Frontal cortex (tissue), 4 donors: ENCODE results near the gene MYH16. TPM values are rescaled to one million over a fixed set of nuclear protein-coding genes. Genes with fewer than 3 reads are reported as not detected.
A peak's percentile ranks its signal among the peaks of the same experiment; 100 is the strongest.
"Not testable (repeated sequence)": the region's sequence is repeated elsewhere in the genome, so short reads cannot be mapped to it uniquely, and the experiment has no call there.

Experiments
- DNase-seq, 2 donors: peaks; one replicate each; pipeline ENCODE4 v3.0.0; 2012; ENCODE audit warnings: low spot score in 2 of 2
- FAIRE-seq: peaks from 2 replicates; lab custom pipeline; 2012; peaks lifted over from hg19 to GRCh38; lab: Jason Lieb, UNC
- total RNA-seq: library from RNA; depleted of rRNA; stranded (reverse); fragments of >200 nt; gene quantifications from one replicate; pipeline ENCODE4 v1.2.3, GENCODE V29; 2014
- donor health status: control.
- donor health status: control.
- donor health status: control.

MYH16 gene
- total RNA-seq, 1 donor from 2014 or later: not detected

DNA sequence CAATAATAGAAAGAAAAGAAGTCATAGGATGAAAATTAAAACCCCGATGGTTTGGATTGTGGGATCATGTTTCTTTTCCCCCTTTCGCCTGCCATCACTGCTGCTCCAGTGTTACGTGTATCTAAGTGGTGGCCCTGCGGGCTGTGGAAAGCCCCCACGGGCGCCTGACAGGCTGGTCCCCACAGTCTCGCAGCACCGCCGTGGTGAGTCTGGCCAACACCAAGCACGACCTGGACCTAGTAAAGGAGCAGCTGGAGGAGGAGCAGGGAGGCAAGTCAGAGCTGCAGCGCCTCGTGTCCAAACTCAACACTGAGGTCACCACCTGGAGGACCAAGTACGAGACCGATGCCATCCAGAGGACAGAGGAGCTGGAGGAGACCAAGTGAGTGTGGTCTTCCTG, 19.5 kb downstream of the MYH16 start:
- no peak for FAIRE-seq
- no peak for DNase-seq

DNA sequence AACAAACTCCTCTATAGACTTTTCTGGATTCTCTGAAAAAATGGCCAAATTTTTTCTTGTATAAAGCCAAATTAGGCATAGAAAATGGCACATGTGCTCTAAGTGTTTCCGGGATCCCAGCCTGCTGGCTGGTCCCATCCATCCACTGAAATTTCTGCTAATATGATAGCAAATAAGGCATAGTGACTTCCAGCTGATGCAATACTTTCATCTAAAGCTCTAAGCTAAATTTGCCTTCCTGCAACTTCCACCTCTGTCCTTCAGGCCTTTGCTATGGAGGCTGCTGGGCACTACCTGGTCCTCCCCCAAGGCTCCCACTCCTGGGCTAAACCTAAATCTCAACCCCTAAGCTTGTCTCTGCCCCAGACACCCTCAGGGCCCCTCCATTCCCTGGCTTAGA, 20.5 kb downstream of the MYH16 start:
- DNase-seq (no peak), FAIRE-seq (no peak)

DNA sequence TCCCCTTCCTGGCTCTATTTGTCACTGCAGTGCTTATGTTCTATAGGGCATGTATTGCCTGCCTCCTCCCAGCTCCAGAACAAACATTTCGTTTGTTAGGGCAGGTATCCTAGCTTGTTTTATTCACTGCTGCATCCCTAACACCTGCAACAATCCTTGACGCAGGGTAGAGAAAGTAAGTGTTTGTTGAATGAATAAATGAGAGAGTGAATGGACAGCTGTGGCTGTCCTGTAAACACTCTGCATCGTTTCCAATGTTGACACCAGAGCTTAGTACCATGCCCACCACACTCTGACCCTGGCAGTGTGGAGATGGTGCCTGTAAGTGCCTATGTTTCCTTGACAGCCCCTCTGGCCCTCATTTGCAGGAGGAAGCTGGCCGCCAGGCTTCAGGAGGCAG, 21.0 kb downstream of the MYH16 start:
- DNase-seq (no peak), FAIRE-seq (no peak)

DNA sequence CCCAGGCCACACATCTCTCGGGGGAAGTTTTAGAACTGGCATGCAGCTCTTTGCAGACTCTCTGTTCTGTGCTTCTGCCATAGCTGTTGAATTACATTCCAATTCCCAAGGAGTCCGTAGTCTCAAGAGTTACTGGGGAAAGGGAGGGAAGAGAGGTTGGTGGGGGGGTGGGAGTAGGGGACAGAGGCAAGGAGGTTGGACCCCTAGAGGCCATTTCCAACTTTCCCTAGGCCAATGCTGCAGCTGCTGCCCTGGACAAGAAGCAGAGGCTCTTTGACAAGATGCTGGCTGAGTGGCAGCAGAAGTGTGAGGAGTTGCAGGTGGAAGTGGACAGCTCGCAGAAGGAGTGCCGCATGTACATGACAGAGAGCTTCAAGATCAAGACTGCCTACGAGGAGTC, 23.8 kb downstream of the MYH16 start:
- DNase-seq (no peak), FAIRE-seq (no peak)

DNA sequence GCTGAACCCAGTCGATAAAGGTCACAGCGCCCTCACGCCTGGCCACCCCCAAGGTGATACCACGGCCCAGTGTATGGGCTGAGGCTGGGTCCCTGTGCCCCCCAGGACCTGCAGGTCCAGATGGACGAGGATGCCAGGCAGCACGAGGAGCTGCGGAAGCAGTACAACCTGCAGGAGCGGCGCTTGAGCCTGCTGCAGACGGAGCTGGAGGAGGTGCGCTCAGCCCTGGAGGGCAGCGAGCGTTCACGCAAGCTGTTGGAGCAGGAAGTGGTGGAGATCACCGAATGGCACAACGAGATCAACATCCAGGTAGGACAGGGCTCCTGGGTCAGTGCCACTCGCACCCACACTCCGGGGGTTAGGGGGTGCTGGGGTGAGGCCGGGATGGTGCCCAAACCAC, 28.9 kb downstream of the MYH16 start:
- no peak for FAIRE-seq
- DNase-seq: no peak

DNA sequence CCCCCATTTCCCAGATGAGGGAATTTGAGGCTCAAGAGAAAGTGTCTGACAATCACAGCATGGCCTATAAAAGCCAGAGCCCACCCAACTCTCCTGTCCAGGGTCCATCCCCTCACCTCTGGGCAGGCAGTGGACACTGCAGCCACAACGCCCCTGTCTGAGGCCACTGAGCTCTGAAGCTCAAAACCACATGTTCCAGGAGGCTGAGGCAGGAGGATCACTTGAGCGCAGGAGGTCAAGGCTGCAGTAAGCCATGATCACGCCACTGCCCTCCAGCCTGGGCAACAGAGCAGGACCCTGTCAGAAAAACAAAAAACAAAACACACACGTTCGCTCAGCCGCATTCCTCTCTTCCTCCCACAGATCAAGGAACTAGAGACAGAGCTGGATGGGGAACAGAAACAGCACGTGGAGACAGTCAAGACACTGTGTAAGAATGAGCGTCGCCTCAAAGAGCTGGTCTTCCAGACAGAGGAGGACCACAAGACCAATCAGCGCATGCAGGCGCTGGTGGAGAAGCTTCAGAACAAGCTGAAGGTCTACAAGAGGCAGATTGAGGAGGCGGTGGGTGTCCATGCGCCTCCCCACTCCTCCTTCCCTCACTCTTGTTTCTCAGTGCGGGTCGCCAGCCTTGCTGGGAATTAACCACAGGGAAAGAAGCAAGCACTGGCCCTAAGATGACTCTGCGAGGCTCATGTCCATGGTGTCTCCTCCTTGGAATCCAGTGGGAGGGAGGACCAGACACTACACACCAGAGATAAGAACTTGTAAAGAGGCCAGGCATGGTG, 33.0 kb downstream of the MYH16 start:
- no peak for FAIRE-seq
- DNase-seq: no peak

DNA sequence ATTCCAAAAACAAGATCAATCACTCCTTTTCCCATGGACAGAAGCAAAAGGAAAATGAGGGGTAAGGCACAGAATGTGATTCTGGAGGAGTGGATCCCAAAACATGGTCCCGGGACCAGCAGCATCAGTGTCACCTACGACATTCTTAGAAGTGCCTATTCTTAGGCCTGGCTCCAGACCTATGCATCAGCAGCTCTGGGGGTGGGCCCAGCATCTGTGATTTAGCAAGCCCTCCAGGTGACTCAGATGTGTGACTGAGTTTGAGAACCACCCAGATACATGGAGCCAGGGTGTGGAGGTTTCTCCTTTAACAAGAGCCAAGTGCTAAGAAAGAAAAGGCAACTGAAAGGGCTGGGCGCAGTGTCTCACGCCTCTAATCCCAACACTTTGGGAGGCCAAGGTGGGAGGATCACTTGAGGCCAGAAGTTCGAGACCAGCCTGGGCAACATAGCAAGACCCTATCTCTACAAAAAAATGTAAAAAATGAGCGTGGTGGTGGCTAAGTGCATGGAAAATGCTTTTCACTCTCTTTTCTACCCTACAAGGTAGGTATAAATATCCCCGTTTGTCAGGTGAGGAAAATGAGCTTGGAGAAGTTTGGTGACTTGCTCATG, 35.9 kb downstream of the MYH16 start:
- DNase-seq: no peak
- FAIRE-seq: no peak

DNA sequence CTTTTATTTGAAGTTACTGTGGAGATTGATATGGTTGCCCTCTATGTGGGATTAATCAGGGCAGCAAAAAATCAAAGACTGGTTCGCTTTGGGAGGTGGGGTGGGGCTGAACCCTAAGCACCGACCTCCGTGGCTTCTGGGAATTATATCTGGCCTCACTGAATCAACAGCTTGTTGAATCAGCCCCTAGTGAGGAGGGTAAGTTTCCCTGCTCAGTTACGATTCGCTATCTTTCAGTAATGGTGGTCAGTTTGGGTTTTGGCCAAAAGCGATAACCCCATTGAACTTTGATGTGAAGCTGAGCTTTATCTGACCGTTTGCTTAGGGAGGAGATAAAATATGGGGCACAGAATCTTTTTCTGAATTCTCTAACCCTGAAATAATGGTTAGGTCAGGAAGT, 36.5 kb downstream of the MYH16 start:
- no peak for DNase-seq
- no peak for FAIRE-seq

DNA sequence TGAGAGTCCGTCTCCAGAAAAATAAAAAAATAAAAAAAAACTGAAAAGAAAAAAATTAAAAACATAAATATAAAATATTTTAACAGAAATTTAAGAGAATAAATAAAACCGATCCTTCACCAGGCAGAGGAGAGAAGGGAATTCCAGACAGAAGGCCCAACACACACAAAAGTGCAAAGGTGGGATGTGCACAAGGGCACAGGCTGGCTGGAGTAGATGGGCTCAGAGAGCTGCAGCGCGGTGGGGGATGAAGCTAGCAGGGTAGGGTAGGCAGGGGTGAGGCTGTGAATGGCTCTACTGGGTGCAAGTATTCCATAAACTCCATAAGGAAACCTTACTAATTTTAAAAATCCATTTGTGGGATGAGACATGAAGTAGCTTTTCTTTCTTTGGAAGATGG, 37.4 kb downstream of the MYH16 start:
- DNase-seq (no peak), FAIRE-seq (no peak)

DNA sequence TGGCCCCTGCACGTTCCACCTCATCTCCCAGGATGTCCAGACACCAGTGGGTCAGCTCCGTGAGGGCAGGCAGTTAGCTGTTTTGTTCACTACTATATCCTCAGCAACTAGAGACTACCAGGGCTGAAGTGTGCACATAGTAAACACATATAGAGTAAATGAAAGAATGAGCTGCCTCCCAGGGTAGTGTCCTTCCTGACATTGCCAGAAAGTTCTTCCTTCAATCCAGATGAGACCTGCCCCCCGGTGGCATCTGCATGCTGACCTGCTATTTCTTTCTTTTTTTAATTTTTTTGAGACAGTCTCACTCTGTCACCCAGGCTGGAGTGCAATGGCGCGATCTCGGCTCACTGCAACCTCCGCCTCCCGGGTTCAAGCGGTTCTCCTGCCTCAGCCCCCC, 39.1 kb downstream of the MYH16 start:
- FAIRE-seq (no peak), DNase-seq (no peak)

DNA sequence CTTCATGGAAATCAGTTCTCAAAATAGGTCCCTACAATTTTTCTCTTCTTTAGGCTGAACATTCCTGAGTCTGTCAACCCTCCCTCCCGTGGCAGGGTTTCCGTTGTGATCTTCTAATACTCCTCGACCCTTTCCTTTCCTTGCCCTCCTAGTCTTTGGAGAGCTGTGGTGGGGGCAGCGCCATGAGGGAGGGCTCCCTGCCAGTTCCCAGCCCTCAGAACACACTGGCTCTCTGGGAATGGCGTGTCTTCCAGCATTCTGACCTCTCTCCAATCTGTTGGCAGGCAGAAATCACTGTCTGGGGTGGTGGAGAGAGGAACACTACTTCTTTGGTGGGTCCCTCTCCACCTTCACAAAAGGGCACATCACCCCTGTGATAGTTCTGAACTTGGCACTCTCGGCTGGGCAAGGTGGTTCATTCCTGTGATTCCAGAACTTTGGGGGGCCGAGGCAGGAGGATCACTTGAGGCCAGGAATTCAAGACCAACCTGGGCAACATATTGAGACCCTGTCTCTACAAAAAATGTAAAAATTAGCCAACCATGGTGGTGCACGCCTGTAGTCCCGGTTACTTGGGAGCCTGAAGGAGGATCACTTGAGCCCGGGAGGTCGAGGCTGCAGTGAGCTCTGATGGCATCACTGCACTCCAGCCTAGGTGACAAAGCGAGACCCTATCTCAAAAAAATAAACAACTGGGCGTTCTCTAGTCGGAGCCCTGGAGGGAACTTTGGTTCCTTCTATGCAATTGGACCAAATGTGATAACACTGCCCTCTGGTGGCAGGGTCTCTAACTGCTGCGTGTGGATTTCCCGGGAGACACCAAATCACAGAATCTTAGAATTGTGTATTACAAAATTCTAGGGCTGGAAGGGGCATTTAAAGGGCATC, 39.9 kb downstream of the MYH16 start:
- FAIRE-seq (no peak), DNase-seq (peak; percentile 47 to 65)

DNA sequence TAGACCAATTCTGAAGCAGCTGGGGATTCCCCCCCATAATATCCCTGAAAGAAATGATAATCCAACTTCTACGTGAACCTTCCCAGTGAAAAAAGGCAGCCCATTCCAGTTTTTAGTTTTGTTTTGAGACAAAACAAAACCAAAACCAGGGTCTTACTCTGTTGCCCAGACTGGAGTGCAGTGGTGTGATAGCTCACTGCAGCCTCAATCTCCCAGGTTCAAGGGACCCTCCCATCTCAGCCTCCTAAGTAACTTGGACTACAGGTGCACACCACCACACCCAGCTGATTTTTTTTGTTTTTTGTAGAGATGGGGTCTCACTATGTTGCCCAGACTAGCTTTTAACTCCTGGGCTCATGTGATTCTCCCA, 40.5 kb downstream of the MYH16 start:
- FAIRE-seq (no peak), DNase-seq (no peak)

DNA sequence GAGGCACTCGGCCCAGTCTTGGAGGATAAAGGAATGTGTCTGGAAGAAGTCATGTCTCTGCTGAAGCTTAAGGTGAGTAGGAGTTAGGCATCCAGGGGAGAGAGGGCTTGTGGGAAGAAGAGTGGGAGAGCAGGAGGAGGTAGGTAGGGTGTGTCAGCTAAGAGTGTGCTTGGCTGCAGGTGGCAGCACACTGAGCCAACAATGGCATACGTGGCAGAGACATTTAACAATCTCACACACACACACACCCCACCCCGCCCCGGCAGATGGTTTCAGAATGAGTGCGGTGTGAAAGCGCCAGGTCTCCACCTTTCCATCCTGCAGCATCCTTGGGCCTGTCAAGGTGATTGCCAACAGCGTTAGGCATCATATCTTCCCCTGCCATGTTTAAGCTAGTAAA, 41.9 kb downstream of the MYH16 start:
- FAIRE-seq (no peak), DNase-seq (no peak)

DNA sequence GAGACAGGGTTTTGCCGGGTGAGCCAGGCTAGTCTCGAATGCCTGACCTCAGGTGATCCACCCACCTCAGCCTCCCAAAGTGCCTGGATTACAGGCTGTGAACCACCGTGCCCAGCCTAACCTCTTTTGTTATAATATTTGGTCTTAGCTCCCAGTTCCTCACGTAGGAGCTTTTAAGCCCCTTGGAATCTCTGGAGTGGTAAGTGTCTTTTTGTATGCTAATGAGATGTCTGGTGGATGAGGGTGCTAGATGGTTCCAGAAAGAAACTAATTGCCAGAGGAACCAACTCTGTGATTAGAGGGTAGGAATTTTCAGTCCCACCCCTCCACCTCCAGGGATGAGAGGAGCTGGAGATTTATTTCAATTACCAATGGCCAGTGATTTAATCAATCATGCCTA, 47.7 kb downstream of the MYH16 start:
- no peak for FAIRE-seq

DNA sequence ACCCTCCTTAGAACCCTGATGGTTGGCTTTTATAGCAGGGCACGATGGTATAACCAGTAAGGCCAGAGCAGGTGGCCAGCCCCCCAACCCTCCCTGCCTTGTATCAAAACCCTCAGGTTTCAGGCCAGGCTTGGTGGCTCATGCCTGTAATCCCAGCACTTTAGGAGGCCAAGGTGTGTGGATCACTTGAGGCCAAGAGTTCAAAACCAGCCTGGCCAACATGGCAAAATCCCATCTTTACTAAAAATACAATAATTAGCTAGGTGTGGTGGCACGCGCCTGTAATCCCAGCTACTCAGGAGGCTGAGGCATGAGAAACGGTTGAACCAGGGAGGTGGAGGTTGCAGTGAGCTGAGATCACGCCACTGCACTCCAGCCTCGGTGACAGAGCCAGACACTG, 50.0 kb downstream of the MYH16 start:
- DNase-seq, FAIRE-seq: not testable (repeated sequence)

More for the DNA sequence above, 47.7 kb downstream of the MYH16 start:
- no peak for DNase-seq

DNA sequence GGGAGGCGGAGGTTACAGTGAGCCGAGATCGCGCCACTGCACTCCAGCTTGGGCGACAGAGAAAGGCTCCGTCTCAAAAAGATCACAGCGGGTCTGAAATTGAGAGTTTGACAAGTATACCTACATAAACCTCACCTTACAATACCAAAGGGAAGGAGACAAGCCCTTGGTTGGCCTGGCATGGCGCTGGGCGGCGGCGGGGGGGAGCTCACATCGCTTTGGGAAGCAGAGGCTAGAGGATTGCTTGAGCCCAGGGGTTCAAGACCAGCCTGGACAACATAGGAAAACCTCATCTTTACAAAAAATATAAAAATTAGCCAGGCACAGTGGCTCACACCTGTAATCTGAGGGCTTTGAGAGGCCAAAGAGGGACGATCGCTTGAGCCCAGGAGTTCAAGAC, 51.9 kb downstream of the MYH16 start:
- FAIRE-seq (no peak), DNase-seq (no peak)

DNA sequence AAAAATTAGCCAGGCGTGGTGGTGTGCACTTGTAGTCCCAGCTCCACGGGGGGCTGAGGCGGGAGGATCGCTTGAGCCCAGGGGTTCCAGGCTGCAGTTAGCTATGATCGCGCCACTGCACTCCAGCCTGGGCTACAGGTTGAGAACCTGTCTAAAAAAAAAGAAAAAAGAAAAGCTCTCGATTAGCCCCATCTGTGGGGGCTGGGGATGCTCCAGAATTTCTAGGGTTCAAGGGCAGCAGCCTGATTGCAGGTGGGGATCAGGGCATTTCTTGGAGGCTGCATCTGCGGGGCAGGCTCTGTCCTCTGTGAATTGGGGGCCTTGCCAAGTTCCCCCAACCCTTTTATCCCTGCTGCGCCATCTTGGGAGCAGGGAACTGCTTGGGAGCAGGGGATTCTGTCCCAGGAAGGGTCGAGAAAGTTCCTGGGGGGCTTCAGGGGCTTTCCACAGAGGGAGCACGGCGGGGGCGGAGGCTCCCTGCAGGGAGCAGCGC, 52.4 kb downstream of the MYH16 start:
- FAIRE-seq (no peak), DNase-seq (no peak)

DNA sequence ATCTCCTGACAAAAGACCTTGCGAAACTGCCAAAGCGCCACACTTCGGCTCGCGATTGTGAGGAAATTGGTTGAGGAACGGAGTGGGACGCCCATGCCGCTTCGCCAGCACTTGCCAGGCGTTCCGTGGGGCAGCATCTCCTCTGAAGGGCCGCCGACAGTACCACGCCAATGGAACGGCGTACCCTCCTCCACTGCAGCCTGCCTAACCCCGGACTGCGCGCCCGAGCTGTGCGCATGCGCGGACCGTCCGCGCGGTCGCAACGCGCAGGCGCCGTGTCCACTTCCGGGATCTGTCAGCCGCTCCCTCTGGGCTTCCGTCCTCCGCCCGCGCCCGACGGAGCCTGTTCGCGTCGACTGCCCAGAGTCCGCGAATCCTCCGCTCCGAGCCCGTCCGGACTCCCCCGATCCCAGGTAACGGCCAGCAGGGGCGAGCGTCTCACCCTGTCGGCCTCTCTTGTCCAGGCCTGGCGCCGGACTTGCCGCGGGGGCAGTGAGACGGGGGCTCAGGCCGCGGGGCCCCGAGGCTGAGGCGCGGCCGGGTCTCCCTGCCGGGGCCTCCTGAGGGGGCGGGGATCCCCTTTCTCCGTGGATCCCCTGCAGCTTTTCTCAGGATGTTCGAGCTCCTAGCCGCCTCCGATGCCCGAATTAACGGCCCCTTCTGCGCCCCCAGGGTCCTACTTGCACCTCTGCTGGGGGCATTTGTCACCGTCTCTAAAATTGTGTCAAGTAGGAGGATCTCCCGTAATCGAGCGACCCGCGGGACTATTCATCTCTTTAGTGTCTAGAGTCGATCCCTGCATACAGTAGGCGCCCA, 53.2 kb downstream of the MYH16 start, which contains the start of gene ARPC1A:
TSS of gene ARPC1A (plus strand) at position 307 of the 816 bp plus-strand sequence. CDS start 7,456 bp downstream, outside the sequence.
- DNase-seq (peak; percentile 90 to 91), FAIRE-seq (no peak)

DNA sequence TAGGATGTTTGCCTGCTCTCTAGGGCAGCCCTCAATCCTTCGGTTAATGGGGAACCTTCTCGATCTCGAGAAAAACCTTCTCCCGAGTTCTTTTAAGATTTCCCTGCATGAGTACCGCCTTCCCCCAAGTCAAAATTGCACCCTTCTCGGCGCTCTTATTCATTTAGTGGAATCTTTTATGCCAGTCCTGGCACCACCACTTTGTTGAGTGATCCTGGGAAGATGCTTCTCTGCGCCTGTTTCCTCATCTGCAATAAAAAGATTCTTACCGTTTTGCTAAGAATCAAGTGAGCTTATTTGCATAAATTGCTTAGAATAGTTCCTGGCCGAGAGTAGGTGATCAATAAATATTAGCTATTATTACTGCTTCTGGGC, 53.8 kb downstream of the MYH16 start:
- FAIRE-seq: no peak
- DNase-seq: no peak
